Measurements from ENCODE around the gene FAM149A. TPM values are rescaled to one million over a fixed set of nuclear protein-coding genes. Genes with fewer than 3 reads are reported as not detected.

FAM149A gene
- total RNA-seq, 4 donors from 2014 or later = 8.1 to 13.4 (median 9.7) TPM

DNA sequence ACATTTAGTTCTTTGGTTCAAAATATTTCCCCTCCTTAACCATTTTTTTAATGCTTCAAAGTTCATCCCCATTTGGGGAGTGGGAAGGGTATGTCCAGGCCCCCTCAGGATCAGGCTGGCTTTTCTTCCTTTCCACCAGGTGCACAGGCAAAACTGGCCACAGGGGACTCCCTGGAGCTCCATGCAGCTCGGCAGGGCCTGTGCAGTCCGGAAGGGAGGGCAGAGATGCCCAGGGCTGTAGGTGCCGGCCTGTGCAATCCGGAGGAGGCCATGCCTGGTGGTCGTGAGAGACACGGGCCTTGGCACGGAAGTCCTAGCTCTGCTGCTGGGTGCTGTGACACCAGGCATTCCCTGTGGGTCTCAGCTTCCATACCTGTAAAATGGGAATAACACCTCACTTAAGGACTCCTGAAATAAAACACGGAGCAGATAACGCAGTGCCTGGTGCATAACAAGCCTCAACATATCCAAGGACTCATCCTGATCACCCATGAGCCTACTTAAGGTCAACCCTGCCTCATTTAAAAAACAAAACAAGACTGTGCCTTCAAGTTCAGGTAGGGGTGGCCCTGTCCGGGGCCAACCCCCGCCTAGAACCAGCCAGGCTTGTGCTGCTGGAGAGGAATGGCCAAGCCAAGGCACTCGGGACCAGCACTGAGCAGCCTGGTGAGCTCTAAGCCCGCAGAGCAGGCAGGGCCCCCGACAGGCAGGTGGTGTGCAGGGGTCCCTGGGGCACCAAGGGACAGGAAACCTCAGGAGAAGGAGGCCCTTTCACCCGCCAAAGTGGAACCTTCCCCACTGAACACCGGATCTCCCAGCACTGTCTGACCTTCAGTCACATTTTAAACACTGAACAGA is 65.7 kb downstream of the FAM149A start:
- Histone ChIP-seq H3K36me3 (no peaks in the 10 kb centered on the region), H3K4me3 (replicated peaks in 1 of 3) (no peak overlapping the region), H3K4me1 (peaks cover 0 to 8% of the 10 kb centered on the region in 2 donors), H3K9me3 (no peaks in the 10 kb centered on the region), H3K27me3 (no peaks in the 10 kb centered on the region), H3K27ac (no peak overlapping the region)
- 69 to 82% methylated on average over 14 of the region's 16 CpGs for WGBS, 2 donors
- DNase-seq = peak; percentile 29 to 40
- TF ChIP-seq POLR2A (IDR thresholded peaks at IDR 0.05) = no peak
- TF ChIP-seq, protein P1, sequence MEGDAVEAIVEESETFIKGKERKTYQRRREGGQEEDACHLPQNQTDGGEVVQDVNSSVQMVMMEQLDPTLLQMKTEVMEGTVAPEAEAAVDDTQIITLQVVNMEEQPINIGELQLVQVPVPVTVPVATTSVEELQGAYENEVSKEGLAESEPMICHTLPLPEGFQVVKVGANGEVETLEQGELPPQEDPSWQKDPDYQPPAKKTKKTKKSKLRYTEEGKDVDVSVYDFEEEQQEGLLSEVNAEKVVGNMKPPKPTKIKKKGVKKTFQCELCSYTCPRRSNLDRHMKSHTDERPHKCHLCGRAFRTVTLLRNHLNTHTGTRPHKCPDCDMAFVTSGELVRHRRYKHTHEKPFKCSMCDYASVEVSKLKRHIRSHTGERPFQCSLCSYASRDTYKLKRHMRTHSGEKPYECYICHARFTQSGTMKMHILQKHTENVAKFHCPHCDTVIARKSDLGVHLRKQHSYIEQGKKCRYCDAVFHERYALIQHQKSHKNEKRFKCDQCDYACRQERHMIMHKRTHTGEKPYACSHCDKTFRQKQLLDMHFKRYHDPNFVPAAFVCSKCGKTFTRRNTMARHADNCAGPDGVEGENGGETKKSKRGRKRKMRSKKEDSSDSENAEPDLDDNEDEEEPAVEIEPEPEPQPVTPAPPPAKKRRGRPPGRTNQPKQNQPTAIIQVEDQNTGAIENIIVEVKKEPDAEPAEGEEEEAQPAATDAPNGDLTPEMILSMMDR (IDR thresholded peaks at IDR 0.05) = peak in 3 of 6 experiments; percentile 29 to 40 (median 38)
- intact Hi-C loops (cut with DNase I) = no loop called here

DNA sequence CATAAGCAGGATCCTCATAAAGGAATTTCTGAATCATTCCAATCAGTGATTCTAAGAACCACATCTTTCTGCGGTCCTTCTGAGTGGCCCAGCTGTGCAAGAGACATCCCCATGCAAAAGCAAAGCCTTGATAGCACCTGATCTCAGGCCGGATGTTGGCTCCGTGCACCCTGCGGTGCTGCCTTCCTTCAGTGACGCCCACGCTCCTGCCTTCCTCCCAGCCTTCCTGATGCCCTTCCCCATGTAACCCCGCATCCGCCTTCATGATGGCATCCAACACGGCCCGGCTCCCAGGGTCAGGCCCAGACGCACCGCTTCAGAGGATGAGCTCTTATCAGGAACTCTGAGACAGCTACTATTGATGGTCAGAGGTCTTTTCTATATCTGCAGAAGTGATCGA is 66.5 kb downstream of the FAM149A start:
- 90 to 92% methylated on average over 13 of the region's 13 CpGs for WGBS, 2 donors
- Histone ChIP-seq H3K36me3 (no peaks in the 10 kb centered on the region), H3K9me3 (no peaks in the 10 kb centered on the region), H3K4me1 (peaks cover 0 to 8% of the 10 kb centered on the region in 2 donors), H3K4me3 (replicated peaks in 1 of 3) (no peak overlapping the region), H3K27me3 (no peaks in the 10 kb centered on the region), H3K27ac (no peak overlapping the region)
- TF ChIP-seq POLR2A (IDR thresholded peaks at IDR 0.05) = no peak
- TF ChIP-seq, protein P1 (IDR thresholded peaks at IDR 0.05) = no peak
- intact Hi-C loops (cut with DNase I) = no loop called here
- no peak for DNase-seq

DNA sequence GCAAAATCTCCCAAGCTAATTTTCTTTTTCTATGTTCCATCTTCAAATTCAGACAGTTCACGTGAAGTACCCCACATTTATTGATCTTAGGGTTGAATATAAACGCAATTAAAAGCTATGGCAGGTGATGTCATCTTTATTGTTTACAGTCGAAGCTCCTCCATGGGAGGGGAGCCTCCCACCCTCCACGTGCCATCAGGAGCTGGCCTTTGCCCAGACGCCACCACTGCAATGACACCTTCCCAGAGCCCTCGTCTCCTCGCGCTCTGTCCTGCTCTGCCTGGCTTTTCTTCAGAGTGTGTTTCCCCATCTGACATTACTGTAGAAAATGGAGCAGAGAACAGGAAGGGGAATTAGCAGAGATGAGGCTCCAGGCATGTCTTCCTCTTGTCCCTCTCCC is 68.0 kb downstream of the FAM149A start:
- Histone ChIP-seq H3K27me3 (no peaks in the 10 kb centered on the region), H3K9me3 (no peaks in the 10 kb centered on the region), H3K4me1 (peaks cover 0 to 8% of the 10 kb centered on the region in 2 donors), H3K4me3 (replicated peaks in 1 of 3) (no peak overlapping the region), H3K36me3 (no peaks in the 10 kb centered on the region), H3K27ac (no peak overlapping the region)
- intact Hi-C loops (cut with DNase I) = no loop called here
- DNase-seq = no peak
- TF ChIP-seq, protein P1 (IDR thresholded peaks at IDR 0.05) = no peak
- 84% methylated on average over 8 of the region's 8 CpGs; no CpG with 5 or more reads in 1 of the 2 donors for WGBS, 2 donors

DNA sequence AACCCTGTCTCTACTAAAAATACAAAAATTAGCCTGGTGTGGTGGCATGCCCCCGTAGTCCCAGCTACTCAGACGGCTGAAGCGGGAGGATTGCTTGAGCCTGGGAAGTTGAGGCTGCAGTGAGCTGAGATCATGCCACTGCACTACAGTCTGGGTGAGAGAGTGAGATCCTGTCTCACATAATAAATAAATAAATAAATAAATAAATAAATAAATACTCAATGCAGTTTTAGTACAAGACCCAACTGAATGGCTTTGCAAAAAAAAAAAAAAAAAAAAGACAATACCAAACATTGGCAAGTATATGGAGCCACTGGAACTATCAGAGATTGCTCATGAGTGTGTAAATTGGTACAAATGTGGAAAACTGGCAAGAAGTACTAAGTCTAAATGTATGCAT is 83.6 kb downstream of the FAM149A start:
- 65 to 95% methylated on average over 3 of the region's 3 CpGs for whole genome bisulfite sequencing, 2 donors

More for the DNA sequence above, 83.6 kb downstream of the FAM149A start:
- H3K4me1 ChIP-seq = peaks cover 6 to 18% of the 10 kb centered on the region in 2 donors
- TF ChIP-seq POLR2A (IDR thresholded peaks at IDR 0.05) = no peak
- TF ChIP-seq, protein P1 (IDR thresholded peaks at IDR 0.05) = no peak
- no peak overlapping the region for H3K4me3 ChIP-seq (replicated peaks in 1 of 3)
- DNase-seq = no peak
- no peaks in the 10 kb centered on the region for H3K36me3 ChIP-seq
- H3K9me3 ChIP-seq = no peaks in the 10 kb centered on the region
- intact Hi-C loops (cut with DNase I) = no loop called here
- no peak overlapping the region for H3K27ac ChIP-seq
- no peaks in the 10 kb centered on the region for H3K27me3 ChIP-seq

Data from thyroid gland (tissue), 4 donors.